ENCODE results near the gene CCDC33. TPM values are rescaled to one million over a fixed set of nuclear protein-coding genes. Genes with fewer than 3 reads are reported as not detected.

CCDC33 gene
- total RNA-seq, 1 experiment from 2014 or later, result not detected

DNA sequence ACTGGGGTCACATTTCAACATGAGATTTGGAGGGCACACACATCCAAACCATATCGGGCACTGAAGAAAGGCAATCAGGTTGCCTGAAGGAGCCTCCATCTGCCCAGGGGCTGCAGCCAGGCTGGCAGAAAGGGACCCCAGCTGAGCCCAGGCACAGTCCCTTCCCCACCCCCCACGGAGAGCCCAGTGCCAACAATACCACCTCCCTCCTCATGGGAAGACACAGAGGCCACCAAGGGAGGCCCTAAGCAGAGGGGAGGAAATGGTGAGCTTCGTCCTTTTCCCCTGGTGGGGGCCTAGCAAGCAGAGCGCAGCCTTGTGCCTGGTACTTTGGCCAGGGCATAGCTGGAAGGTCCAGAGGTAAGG is 30.6 kb upstream of the CCDC33 start:
- CTCF ChIA-PET, result no interaction called here
- intact Hi-C loops (cut with micrococcal nuclease; ENCODE audit: unreplicated experiment), result no loop called here
- Histone ChIP-seq H3K27me3 (replicated peaks; ENCODE audit: control insufficient read depth, insufficient read depth, low read length) (no peaks in the 10 kb centered on the region), H3K36me3 (ENCODE audit: control insufficient read depth, insufficient read depth, low read length) (no peaks in the 10 kb centered on the region), H3K9me3 (no peaks in the 10 kb centered on the region), H3K4me1 (peaks cover 12% of the 10 kb centered on the region; the same call in 1 of the 2 replicates), H3K4me3 (ENCODE audit: low read depth, low read length) (no peak overlapping the region)
- no TSS peak for BruUV-seq (replicated peaks)
- Mint-ChIP-seq H3K27ac (ENCODE audit: unreplicated experiment) (no peak overlapping the region), H3K27me3 (ENCODE audit: insufficient read depth, unreplicated experiment) (no peaks in the 10 kb centered on the region), H3K36me3 (ENCODE audit: insufficient read depth, unreplicated experiment) (peaks cover 6% of the 10 kb centered on the region), H3K4me3 (ENCODE audit: unreplicated experiment) (no peak overlapping the region), H3K4me1 (ENCODE audit: low read depth, unreplicated experiment) (peaks cover 14% of the 10 kb centered on the region), H3K9me3 (ENCODE audit: unreplicated experiment) (no peaks in the 10 kb centered on the region)
- no peak for DNase-seq
- POLR2A ChIA-PET, result no interaction called here
- TF ChIP-seq, protein P1, sequence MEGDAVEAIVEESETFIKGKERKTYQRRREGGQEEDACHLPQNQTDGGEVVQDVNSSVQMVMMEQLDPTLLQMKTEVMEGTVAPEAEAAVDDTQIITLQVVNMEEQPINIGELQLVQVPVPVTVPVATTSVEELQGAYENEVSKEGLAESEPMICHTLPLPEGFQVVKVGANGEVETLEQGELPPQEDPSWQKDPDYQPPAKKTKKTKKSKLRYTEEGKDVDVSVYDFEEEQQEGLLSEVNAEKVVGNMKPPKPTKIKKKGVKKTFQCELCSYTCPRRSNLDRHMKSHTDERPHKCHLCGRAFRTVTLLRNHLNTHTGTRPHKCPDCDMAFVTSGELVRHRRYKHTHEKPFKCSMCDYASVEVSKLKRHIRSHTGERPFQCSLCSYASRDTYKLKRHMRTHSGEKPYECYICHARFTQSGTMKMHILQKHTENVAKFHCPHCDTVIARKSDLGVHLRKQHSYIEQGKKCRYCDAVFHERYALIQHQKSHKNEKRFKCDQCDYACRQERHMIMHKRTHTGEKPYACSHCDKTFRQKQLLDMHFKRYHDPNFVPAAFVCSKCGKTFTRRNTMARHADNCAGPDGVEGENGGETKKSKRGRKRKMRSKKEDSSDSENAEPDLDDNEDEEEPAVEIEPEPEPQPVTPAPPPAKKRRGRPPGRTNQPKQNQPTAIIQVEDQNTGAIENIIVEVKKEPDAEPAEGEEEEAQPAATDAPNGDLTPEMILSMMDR (IDR thresholded peaks at IDR 0.05; ENCODE audit: insufficient read depth in 1 of 2, low read depth in 1 of 2, low read length in 1 of 2, severe bottlenecking in 1 of 2, unreplicated experiment in 1 of 2), result no peak

GRCh38 chr15:74206801-74207281 is 29.3 kb upstream of the CCDC33 start:
- TF ChIP-seq, protein P1 (IDR thresholded peaks at IDR 0.05; ENCODE audit: insufficient read depth in 1 of 2, low read depth in 1 of 2, low read length in 1 of 2, severe bottlenecking in 1 of 2, unreplicated experiment in 1 of 2), result no peak
- intact Hi-C loops (cut with micrococcal nuclease; ENCODE audit: unreplicated experiment), result no loop called here
- ChIA-PET POLR2A (no interaction called here), CTCF (no interaction called here)
- Histone ChIP-seq H3K4me3 (ENCODE audit: low read depth, low read length) (no peak overlapping the region), H3K36me3 (ENCODE audit: control insufficient read depth, insufficient read depth, low read length) (no peaks in the 10 kb centered on the region), H3K4me1 (peaks cover 12% of the 10 kb centered on the region; the same call in 1 of the 2 replicates), H3K9me3 (no peaks in the 10 kb centered on the region), H3K27me3 (replicated peaks; ENCODE audit: control insufficient read depth, insufficient read depth, low read length) (no peaks in the 10 kb centered on the region)
- peaks cover 3% of the 10 kb centered on the region for H3K27me3 Mint-ChIP-seq (ENCODE audit: insufficient read depth, unreplicated experiment)
- H3K4me3 Mint-ChIP-seq (ENCODE audit: unreplicated experiment), result no peak overlapping the region
- no TSS peak for BruUV-seq (replicated peaks)
- peaks cover 6% of the 10 kb centered on the region for H3K36me3 Mint-ChIP-seq (ENCODE audit: insufficient read depth, unreplicated experiment)
- DNase-seq, result no peak
- no peaks in the 10 kb centered on the region for H3K9me3 Mint-ChIP-seq (ENCODE audit: unreplicated experiment)
- H3K4me1 Mint-ChIP-seq (ENCODE audit: low read depth, unreplicated experiment), result peaks cover 14% of the 10 kb centered on the region
- no peak overlapping the region for H3K27ac Mint-ChIP-seq (ENCODE audit: unreplicated experiment)

- peaks cover 4% of the 10 kb centered on the region for H3K27me3 Mint-ChIP-seq (ENCODE audit: insufficient read depth, unreplicated experiment)
- no TSS peak for BruUV-seq (replicated peaks)
- H3K4me1 ChIP-seq, result peaks cover 6% of the 10 kb centered on the region; the same call in 1 of the 2 replicates
- ChIA-PET POLR2A (no interaction called here), CTCF (no interaction called here)
- DNase-seq, result no peak
- H3K9me3 ChIP-seq, result no peaks in the 10 kb centered on the region
- H3K9me3 Mint-ChIP-seq (ENCODE audit: unreplicated experiment), result no peaks in the 10 kb centered on the region
- no peak overlapping the region for H3K4me3 Mint-ChIP-seq (ENCODE audit: unreplicated experiment)
- no peaks in the 10 kb centered on the region for H3K36me3 ChIP-seq (ENCODE audit: control insufficient read depth, insufficient read depth, low read length)
- H3K4me1 Mint-ChIP-seq (ENCODE audit: low read depth, unreplicated experiment), result peaks cover 14% of the 10 kb centered on the region
- peaks cover 6% of the 10 kb centered on the region for H3K36me3 Mint-ChIP-seq (ENCODE audit: insufficient read depth, unreplicated experiment)
- H3K4me3 ChIP-seq (ENCODE audit: low read depth, low read length), result no peak overlapping the region
- no peak overlapping the region for H3K27ac Mint-ChIP-seq (ENCODE audit: unreplicated experiment)
- H3K27me3 ChIP-seq (replicated peaks; ENCODE audit: control insufficient read depth, insufficient read depth, low read length), result no peaks in the 10 kb centered on the region
- TF ChIP-seq, protein P1 (IDR thresholded peaks at IDR 0.05; ENCODE audit: insufficient read depth in 1 of 2, low read depth in 1 of 2, low read length in 1 of 2, severe bottlenecking in 1 of 2, unreplicated experiment in 1 of 2), result no peak
- intact Hi-C loops (cut with micrococcal nuclease; ENCODE audit: unreplicated experiment), result no loop called here
These were observed 28.3 kb upstream of the CCDC33 start for GRCh38 chr15:74207652-74208440.
